ENCODE measurements around the gene PRRX1.

Gene PRRX1

DNA sequence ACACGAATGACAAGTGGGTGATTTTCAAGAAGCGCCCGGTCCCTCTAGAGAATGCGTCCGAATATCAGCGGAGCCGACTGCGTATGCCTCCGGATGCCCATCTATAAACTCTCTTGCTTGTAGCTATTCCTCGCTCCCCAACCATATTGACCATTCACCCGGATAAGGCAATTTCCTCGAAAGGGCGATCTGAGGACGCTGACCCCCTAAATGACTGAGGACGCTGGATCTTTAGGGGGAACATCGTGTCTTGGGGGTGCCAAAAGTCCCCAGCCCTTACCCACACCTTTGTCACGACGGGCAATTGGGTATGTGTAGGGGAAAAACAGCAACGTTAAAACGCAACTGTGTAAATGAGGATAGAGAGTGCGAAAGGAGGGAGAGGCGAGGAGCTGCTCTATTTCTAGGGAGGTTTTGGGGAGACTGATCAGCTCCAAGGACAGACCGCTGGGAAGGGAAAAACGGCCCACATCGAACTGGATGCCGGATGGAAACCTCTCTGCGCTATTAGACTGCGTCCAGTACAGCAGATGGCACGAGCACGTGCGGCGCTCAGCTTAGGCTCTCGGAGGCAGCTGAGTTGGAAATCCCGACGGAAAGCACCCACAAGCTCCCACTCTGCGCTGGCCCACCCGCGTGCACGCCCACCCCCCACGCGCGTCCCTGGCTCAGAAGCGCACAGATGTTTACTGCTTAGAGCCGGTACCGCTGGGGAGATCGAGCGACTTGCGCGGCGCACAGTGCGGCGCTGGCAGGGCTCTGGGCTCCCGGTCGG, 2.9 kb upstream of the PRRX1 start:
- Mint-ChIP-seq H3K36me3 (no peaks in the 10 kb centered on the region), H3K27me3 (peaks cover 43% of the 10 kb centered on the region), H3K27ac (no peak overlapping the region), H3K9me3 (no peaks in the 10 kb centered on the region), H3K4me3 (peak overlapping the region; percentile 2), H3K4me1 (peaks cover 16% of the 10 kb centered on the region)

DNA sequence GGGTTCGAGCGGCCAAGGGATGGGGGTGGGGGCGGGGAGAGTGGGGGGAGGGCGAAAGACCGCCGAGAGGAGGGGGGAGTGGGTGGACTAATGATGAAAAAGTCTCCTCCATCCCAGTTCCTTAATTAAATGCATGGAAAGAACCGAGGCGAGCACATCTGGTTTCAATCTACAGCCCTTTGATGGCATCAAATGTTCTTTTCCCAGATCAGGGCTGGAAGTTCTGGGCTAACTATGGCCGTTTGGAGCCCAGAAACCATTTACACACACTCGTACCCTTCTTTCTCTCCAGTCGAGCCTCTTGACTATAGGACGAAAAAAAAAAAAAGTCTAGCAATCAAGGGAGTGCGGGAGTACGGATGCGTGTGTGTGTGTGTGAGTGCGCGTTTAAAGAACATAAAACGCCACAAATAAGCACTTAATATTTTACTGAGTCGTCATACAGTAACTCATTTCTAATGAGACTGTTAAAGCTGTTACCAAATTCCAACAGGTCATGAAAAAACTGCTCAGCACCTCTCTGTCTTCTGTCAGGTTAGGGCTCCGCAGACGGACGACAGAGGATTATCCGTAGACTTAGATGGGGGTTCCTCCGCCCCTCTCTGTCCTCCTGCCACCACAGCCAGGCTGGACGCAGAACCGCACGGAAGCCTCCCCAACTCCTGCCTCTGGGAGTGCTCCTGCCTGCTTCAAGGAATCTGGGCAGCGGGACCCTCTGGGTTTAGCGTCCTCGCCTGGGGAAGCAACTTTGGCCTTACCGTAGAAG, 2.1 kb upstream of the PRRX1 start:
- Mint-ChIP-seq H3K27ac (no peak overlapping the region), H3K27me3 (peaks cover 45% of the 10 kb centered on the region), H3K36me3 (no peaks in the 10 kb centered on the region), H3K4me3 (no peak overlapping the region), H3K9me3 (no peaks in the 10 kb centered on the region), H3K4me1 (peaks cover 16% of the 10 kb centered on the region)

GRCh38 chr1:170662561-170663403, 1.1 kb upstream of the PRRX1 start:
- no peaks in the 10 kb centered on the region for H3K9me3 Mint-ChIP-seq
- no peaks in the 10 kb centered on the region for H3K36me3 Mint-ChIP-seq
- H3K27me3 Mint-ChIP-seq = peaks cover 46% of the 10 kb centered on the region
- no peak overlapping the region for H3K27ac Mint-ChIP-seq
- H3K4me1 Mint-ChIP-seq = peaks cover 16% of the 10 kb centered on the region
- H3K4me3 Mint-ChIP-seq = no peak overlapping the region

GRCh38 chr1:170663404-170664092, 383 bp upstream of the PRRX1 start:
- Mint-ChIP-seq H3K9me3 (no peaks in the 10 kb centered on the region), H3K36me3 (no peaks in the 10 kb centered on the region), H3K27me3 (peaks cover 48% of the 10 kb centered on the region), H3K27ac (no peak overlapping the region), H3K4me1 (peaks cover 24% of the 10 kb centered on the region), H3K4me3 (no peak overlapping the region)

DNA sequence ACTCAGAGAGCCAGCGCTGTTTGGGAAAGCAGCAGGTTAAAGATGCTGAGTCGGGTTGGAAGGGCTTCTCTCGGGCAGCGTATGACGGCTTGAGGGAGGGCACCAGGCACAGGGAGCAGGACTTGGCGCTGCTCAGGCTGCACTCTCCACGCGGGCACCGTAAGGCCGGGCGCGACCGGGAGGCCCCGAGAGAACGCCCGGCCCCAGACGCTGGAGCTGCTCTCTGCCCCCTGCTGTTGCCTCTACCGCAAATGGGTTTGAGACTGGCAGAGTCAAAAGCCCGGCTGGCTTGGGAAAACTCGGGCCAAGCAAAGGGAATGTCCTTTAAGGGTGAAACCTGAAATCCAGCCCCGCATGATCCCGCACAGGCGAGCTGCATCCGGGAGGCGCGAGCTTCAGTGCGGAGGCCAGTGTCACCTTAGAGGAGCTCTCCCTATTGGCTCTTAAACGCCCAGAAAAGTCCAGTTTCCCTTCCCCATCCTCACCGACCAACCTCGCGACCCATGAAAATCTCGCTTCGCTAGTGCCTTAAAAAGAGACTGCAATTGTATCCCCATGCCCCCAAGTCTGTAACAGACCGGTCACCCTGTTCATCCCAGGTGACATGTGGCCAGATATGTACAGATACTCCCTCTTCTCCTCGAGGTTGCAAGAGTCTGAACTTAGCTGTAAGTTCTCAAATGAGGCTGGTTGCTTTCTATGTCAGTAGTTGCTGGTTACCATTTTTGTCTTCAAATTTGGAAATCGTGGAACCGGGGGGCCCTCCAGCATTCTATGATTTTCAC, 1.1 kb downstream of the PRRX1 start:
- H3K4me1 Mint-ChIP-seq = peaks cover 24% of the 10 kb centered on the region
- H3K27ac Mint-ChIP-seq = no peak overlapping the region
- H3K9me3 Mint-ChIP-seq = no peaks in the 10 kb centered on the region
- peaks cover 48% of the 10 kb centered on the region for H3K27me3 Mint-ChIP-seq
- H3K4me3 Mint-ChIP-seq = no peak overlapping the region
- no peaks in the 10 kb centered on the region for H3K36me3 Mint-ChIP-seq

DNA sequence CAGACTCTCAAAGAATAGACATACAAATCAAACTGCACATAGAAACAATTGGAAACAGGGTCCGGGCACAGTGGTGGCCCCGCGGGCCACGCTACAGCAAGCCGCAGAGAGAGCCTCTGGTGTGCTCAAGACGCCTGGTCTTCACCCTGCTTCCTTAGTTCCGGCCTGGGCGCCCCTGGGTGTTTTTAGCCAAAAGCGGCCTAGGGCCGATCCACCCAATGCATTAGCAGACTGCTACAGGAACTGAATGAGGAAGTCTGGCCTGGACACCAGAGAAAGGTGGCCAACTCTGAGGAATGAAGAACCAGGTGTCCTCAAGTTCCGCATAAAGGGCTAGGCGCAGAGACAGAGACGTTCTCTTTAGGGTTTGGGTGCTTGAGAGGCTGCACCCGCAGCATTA, 1.7 kb downstream of the PRRX1 start:
- Mint-ChIP-seq H3K27ac (no peak overlapping the region), H3K36me3 (no peaks in the 10 kb centered on the region), H3K4me3 (no peak overlapping the region), H3K4me1 (peaks cover 24% of the 10 kb centered on the region), H3K9me3 (no peaks in the 10 kb centered on the region), H3K27me3 (peaks cover 51% of the 10 kb centered on the region)

DNA sequence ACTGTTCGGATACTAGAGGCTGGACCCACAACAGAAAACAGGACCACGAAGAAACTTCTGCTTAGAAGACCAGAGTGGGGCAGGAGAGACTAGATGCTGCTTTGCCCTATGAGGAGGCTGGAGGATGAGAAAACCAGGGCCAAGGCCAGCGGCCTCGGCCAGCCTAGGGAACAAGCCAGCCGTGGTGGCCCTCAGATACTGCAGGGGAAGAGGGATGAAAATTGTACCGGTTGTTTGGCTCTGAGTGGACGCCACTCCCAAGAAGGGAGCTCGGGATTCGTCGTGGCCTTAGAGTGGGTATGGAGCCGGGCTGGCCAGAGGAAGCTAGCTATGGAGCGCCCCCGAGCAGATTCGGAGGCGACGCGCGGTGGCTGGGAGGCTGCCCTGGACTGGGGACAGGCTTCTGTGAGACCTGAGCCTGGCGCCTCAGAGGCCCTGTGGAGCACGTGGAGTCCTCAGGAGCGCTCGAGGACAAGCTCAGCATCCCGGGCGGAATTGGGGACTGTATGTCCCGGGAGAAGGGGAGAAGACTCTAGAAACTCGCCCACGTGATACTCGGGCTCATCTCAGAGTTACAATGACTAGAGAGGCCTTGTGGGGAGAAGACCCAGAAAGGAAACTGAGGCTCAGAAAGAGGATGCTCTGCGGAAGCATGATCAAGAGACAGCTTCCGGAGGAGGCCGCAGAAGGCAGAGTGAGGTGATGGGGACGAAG, 2.8 kb downstream of the PRRX1 start:
- H3K36me3 Mint-ChIP-seq = no peaks in the 10 kb centered on the region
- H3K27ac Mint-ChIP-seq = peak overlapping the region; percentile 21
- H3K9me3 Mint-ChIP-seq = no peaks in the 10 kb centered on the region
- no peak overlapping the region for H3K4me3 Mint-ChIP-seq
- H3K27me3 Mint-ChIP-seq = peaks cover 56% of the 10 kb centered on the region
- peaks cover 20% of the 10 kb centered on the region for H3K4me1 Mint-ChIP-seq

- no peaks in the 10 kb centered on the region for H3K36me3 Mint-ChIP-seq
- peaks cover 62% of the 10 kb centered on the region for H3K27me3 Mint-ChIP-seq
- no peaks in the 10 kb centered on the region for H3K9me3 Mint-ChIP-seq
Measured at GRCh38 chr1:170668209-170669106, 4.5 kb downstream of the PRRX1 start.

GRCh38 chr1:170669107-170669445, 5.1 kb downstream of the PRRX1 start:
- Mint-ChIP-seq H3K36me3 (no peaks in the 10 kb centered on the region), H3K9me3 (no peaks in the 10 kb centered on the region), H3K27me3 (peaks cover 62% of the 10 kb centered on the region), H3K4me3 (no peak overlapping the region), H3K27ac (no peak overlapping the region), H3K4me1 (peaks cover 17% of the 10 kb centered on the region)

More at GRCh38 chr1:170668209-170669106, 4.5 kb downstream of the PRRX1 start:
- Mint-ChIP-seq H3K4me3 (no peak overlapping the region), H3K27ac (no peak overlapping the region), H3K4me1 (peaks cover 20% of the 10 kb centered on the region)

DNA sequence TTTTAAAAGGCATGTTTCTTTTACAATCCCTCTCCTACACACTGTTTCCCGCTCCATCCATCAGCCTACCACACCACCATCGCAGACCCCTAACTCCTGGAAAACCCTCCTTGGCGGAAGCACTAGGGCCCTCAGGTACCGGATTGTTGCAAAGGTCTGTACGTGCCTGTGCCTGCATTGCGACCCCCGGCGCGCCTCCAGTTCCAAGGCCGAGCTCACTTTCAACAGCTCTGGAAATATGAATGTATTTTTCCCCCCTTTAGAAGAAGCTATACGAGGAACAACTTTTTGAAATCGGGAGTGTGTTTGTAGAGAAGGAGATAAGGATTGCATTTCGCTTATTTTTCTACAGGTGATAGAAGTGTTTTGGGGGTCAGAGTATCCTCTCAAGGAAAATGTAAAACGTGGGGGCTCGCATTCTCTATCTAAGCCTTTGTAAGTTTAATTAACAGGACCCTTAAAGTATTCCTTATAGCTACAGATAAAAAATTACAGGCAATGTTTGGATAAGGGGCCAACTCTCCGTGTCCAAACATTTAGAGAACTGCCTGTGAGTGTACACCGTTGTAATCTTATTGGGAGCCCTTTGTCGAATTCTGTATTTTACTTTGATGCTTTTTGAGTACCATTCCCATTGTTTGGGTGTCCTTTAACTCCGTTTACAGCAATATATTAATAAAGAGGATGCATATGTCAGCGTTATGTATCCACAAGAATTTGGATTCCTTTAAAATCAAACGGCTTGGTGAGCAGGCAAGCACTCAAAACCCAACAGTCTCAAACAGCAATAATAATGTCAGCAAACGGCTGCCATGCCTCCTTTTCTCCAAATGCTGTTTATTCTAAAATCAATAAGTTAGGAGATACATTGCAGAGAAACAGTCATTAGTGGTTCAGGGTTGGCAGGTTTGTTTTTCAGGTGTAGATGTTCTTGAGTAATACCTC, 5.9 kb downstream of the PRRX1 start:
- H3K9me3 Mint-ChIP-seq = no peaks in the 10 kb centered on the region
- H3K27me3 Mint-ChIP-seq = peaks cover 64% of the 10 kb centered on the region
- H3K4me1 Mint-ChIP-seq = peaks cover 13% of the 10 kb centered on the region
- no peak overlapping the region for H3K27ac Mint-ChIP-seq
- H3K36me3 Mint-ChIP-seq = no peaks in the 10 kb centered on the region
- no peak overlapping the region for H3K4me3 Mint-ChIP-seq

GRCh38 chr1:170670802-170671628, 7.1 kb downstream of the PRRX1 start:
- Mint-ChIP-seq H3K27ac (no peak overlapping the region), H3K9me3 (no peaks in the 10 kb centered on the region), H3K4me3 (no peak overlapping the region), H3K27me3 (peaks cover 57% of the 10 kb centered on the region), H3K36me3 (no peaks in the 10 kb centered on the region), H3K4me1 (peaks cover 8% of the 10 kb centered on the region)

- H3K36me3 Mint-ChIP-seq = no peaks in the 10 kb centered on the region
- no peak overlapping the region for H3K27ac Mint-ChIP-seq
- no peaks in the 10 kb centered on the region for H3K9me3 Mint-ChIP-seq
Measured at GRCh38 chr1:170671629-170671963, 7.7 kb downstream of the PRRX1 start.

More at GRCh38 chr1:170671629-170671963, 7.7 kb downstream of the PRRX1 start:
- peaks cover 8% of the 10 kb centered on the region for H3K4me1 Mint-ChIP-seq
- no peak overlapping the region for H3K4me3 Mint-ChIP-seq
- H3K27me3 Mint-ChIP-seq = peaks cover 57% of the 10 kb centered on the region

Data from activated naive CD4-positive, alpha-beta T cell treated with anti-CD3 and anti-CD28 coated beads, Interleukin-2, amount 50 U/mL, for 24 hours (primary cell).